Fibroblast of lung (primary cell): ENCODE results near the gene ZNF22.

Experiments used
- EZH2 ChIP-seq: IDR thresholded peaks from 2 replicates; pipeline ENCODE4 v1.5.1; 2012; ENCODE audit warnings: low read length, control low read depth, mild to moderate bottlenecking; ENCODE audit errors: missing control alignments
- TF ChIP-seq, protein P1 (sequence below), 2 donors: IDR thresholded peaks in 1 of 2; conservative IDR thresholded peaks in 1 of 2; 1 replicate in 1 of 2; 2 replicates in 1 of 2; pipeline ENCODE4 v1.5.1; 2011 to 2012; ENCODE audit warnings: low read length in 2 of 2, control low read depth in 1 of 2, inconsistent platforms in 1 of 2, low read depth in 1 of 2, mild to moderate bottlenecking in 1 of 2

DNA sequence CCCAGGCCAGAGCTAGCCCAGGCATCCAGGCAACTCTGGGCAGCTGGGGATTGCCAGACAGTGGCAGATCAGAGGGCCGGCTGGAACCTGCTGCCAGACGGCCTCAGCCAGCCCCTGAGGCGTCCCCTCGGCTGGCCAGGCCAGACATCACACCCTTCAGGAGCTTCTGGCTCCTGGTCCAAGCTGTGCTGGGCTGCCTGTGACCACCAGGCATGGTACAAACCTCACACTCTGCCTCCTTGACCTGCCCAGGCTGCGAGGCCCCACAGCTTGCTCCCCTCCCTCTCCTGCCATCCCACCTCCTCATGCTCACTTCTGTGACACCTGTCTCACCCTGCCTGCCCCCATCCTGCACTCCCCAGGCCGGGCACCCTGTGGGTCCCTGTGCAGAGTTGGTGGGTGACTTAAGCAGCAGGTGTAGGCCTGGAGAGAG is 27.8 kb upstream of the ZNF22 start:
- TF ChIP-seq, protein P1, sequence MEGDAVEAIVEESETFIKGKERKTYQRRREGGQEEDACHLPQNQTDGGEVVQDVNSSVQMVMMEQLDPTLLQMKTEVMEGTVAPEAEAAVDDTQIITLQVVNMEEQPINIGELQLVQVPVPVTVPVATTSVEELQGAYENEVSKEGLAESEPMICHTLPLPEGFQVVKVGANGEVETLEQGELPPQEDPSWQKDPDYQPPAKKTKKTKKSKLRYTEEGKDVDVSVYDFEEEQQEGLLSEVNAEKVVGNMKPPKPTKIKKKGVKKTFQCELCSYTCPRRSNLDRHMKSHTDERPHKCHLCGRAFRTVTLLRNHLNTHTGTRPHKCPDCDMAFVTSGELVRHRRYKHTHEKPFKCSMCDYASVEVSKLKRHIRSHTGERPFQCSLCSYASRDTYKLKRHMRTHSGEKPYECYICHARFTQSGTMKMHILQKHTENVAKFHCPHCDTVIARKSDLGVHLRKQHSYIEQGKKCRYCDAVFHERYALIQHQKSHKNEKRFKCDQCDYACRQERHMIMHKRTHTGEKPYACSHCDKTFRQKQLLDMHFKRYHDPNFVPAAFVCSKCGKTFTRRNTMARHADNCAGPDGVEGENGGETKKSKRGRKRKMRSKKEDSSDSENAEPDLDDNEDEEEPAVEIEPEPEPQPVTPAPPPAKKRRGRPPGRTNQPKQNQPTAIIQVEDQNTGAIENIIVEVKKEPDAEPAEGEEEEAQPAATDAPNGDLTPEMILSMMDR (conservative IDR thresholded peaks at IDR 0.05 in 1 of 2, IDR thresholded peaks at IDR 0.05 in 1 of 2; ENCODE audit: low read depth in 1 of 2, low read length in 2 of 2): no peak
- no peak for TF ChIP-seq EZH2
